Lower leg skin (tissue), 3 donors: Measurements from ENCODE around the gene PDXK.

ENCODE experiments used
- CTCF ChIP-seq, 3 donors: fragments of 450-650 bp; IDR thresholded peaks; one replicate each; pipeline ENCODE4 v1.5.1; 2016; ENCODE audit warnings: antibody characterized with exemption in 3 of 3, mild to moderate bottlenecking in 3 of 3, moderate library complexity in 2 of 3
- POLR2A ChIP-seq, 2 donors: fragments of 450-650 bp; IDR thresholded peaks; one replicate each; pipeline ENCODE4 v1.6.1; 2016 to 2017; ENCODE audit warnings: antibody characterized with exemption in 2 of 2, mild to moderate bottlenecking in 1 of 2, moderate library complexity in 1 of 2

DNA sequence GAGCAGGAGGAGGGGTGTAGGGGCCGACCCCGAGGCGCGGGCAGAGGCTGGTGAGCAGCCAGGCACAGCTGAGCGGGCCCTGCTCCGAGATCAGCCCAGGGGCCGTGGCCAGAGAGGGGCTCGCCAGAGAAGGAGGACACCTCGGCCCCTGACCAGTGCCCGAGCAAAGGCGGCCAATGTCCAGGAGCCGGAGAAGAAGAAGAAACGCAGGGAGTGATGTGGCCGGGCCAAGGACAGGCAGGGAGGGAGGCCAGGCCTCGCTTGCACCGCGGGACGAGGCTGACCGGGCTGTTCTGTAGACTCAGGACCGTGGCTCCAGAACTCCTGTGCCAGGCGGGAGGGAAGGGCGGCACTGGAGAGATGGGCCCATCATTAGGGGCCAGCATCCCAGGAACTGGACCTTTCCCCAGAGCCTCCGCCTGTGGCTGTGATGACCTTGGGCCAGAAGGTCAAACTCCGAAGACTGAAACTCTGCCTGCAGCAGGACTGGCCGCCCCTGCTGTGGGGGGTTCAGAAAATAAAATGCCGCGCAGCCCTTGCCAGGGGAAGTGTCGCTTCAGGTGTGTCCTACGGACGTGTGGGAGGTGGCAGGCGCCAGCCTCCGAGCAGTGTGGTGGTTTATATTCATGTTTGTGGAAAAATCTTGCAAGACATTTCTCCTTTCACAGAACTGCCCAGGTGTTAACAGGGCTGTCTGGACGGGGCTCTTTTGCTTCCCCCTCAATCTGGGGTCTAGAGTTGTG, 84.8 kb downstream of the PDXK start:
- no peak for TF ChIP-seq CTCF (IDR thresholded peaks at IDR 0.05)
- TF ChIP-seq POLR2A (IDR thresholded peaks at IDR 0.05), result no peak
